ENCODE results near the gene LIPA. TPM values are rescaled to one million over a fixed set of nuclear protein-coding genes. Genes with fewer than 3 reads are reported as not detected.

The LIPA gene
- total RNA-seq, 2 donors from 2014 or later: 30.4 to 37.8 TPM

DNA sequence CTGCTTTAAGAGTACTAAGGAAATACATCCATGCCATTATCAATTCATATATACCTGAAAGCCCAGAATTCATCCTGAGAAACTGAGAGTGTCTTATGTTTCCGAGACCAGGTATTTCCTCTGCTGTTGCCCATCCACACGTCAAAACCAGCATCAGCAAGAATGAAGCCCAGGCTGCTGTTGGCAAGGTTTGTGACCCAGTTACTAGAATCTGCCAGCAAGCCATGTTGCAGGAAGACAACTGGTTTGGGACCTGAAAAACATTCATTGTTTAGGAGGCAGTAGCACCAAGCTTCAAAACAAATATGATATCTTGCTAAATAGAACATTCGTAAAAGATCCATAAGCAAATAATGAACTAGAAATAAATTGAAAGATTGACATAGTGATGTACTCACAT lies 23.4 kb downstream of the LIPA start:
- no peaks in the 10 kb centered on the region for H3K27me3 ChIP-seq
- TF ChIP-seq, protein P1, sequence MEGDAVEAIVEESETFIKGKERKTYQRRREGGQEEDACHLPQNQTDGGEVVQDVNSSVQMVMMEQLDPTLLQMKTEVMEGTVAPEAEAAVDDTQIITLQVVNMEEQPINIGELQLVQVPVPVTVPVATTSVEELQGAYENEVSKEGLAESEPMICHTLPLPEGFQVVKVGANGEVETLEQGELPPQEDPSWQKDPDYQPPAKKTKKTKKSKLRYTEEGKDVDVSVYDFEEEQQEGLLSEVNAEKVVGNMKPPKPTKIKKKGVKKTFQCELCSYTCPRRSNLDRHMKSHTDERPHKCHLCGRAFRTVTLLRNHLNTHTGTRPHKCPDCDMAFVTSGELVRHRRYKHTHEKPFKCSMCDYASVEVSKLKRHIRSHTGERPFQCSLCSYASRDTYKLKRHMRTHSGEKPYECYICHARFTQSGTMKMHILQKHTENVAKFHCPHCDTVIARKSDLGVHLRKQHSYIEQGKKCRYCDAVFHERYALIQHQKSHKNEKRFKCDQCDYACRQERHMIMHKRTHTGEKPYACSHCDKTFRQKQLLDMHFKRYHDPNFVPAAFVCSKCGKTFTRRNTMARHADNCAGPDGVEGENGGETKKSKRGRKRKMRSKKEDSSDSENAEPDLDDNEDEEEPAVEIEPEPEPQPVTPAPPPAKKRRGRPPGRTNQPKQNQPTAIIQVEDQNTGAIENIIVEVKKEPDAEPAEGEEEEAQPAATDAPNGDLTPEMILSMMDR (IDR thresholded peaks at IDR 0.05): no peak
- H3K27ac ChIP-seq: no peak overlapping the region
- no peak overlapping the region for H3K9ac ChIP-seq (ENCODE audit: low read depth in 2 of 2, low read length in 2 of 2)
- no peaks in the 10 kb centered on the region for H3K4me1 ChIP-seq
- no peaks in the 10 kb centered on the region for H3K36me3 ChIP-seq
- intact Hi-C loops (cut with DNase I): no loop called here
- no peak overlapping the region for H3K4me3 ChIP-seq
- DNase-seq: no peak
- no peaks in the 10 kb centered on the region for H3K9me3 ChIP-seq

GRCh38 chr10:89226891-89227290 lies 24.7 kb downstream of the LIPA start:
- no peaks in the 10 kb centered on the region for H3K4me1 ChIP-seq
- no peak overlapping the region for H3K27ac ChIP-seq
- no peak for DNase-seq
- H3K4me3 ChIP-seq: no peak overlapping the region
- no peaks in the 10 kb centered on the region for H3K9me3 ChIP-seq
- TF ChIP-seq, protein P1 (IDR thresholded peaks at IDR 0.05): no peak
- H3K27me3 ChIP-seq: no peaks in the 10 kb centered on the region
- H3K36me3 ChIP-seq: no peaks in the 10 kb centered on the region
- H3K9ac ChIP-seq (ENCODE audit: low read depth in 2 of 2, low read length in 2 of 2): no peak overlapping the region
- intact Hi-C loops (cut with DNase I): no loop called here

DNA sequence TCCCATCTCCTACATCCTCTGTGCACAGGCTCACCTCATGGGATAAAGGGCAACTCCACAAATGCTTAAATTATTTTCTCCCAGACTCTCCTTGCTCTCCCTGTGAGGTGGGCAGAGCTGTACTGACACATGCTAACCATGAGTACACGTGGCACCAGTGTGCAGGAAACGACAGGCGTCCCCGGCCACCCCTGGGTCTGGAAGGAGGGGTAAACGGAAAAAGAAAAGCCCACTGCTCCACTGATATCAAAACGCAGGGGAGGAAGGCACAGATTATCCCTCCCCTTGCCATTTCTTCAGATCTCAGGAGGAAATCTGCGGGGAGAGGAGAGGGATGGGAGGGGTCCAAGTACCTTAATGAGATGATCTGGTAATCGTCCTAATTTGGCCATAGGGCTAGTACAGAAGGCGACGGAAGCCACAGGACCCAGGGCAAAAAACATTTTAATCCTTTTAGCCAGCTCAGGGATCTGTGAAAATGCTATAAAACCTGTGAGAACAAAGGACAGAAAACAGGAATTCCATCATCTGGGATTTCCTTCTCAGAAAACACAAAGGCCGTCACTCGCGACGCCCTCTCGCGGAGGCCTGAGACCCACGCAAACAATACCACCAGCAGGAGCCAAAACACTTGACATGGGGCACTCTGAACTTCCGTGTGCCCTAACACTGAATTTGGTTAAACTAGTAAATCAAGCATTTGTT lies 26.7 kb downstream of the LIPA start:
- TF ChIP-seq, protein P1 (IDR thresholded peaks at IDR 0.05): no peak
- Histone ChIP-seq H3K27ac (no peak overlapping the region), H3K36me3 (no peaks in the 10 kb centered on the region), H3K9me3 (no peaks in the 10 kb centered on the region), H3K4me3 (no peak overlapping the region), H3K4me1 (no peaks in the 10 kb centered on the region), H3K9ac (ENCODE audit: low read depth in 2 of 2, low read length in 2 of 2) (no peak overlapping the region), H3K27me3 (no peaks in the 10 kb centered on the region)
- intact Hi-C loops (cut with DNase I): no loop called here
- DNase-seq: no peak

DNA sequence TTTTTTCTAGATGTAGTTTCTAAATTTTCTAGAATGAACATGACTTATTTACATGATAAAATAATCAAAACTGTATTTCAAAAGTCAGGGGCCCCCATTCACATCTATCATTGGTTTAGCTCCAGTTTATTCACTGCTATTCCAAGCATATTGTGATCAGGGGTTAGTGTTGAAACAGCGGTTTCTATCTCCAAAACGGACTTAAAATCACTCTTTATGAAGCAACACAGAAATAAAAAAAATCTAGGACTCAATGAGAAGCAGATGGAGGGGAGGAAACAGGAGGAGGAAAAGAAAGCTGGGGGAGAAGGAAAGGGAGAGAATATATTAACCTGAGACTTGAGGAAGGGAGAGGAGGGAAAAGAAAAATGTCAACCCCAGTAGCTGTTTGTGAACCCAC lies 29.7 kb downstream of the LIPA start:
- Histone ChIP-seq H3K36me3 (no peaks in the 10 kb centered on the region), H3K27me3 (no peaks in the 10 kb centered on the region), H3K4me3 (no peak overlapping the region), H3K27ac (no peak overlapping the region), H3K9ac (ENCODE audit: low read depth in 2 of 2, low read length in 2 of 2) (no peak overlapping the region), H3K9me3 (no peaks in the 10 kb centered on the region), H3K4me1 (no peaks in the 10 kb centered on the region)
- TF ChIP-seq, protein P1 (IDR thresholded peaks at IDR 0.05): no peak
- intact Hi-C loops (cut with DNase I): no loop called here
- DNase-seq: no peak

- DNase-seq: no peak
- intact Hi-C loops (cut with DNase I): loop anchor here (10.0 kb wide), 1 partner anchor 375 kb away; no protein-coding TSS in a partner anchor
- H3K27ac ChIP-seq: no peak overlapping the region
- no peaks in the 10 kb centered on the region for H3K27me3 ChIP-seq
- H3K9ac ChIP-seq (ENCODE audit: low read depth in 2 of 2, low read length in 2 of 2): no peak overlapping the region
- no peak overlapping the region for H3K4me3 ChIP-seq
- no peaks in the 10 kb centered on the region for H3K36me3 ChIP-seq
- no peaks in the 10 kb centered on the region for H3K9me3 ChIP-seq
- H3K4me1 ChIP-seq: no peaks in the 10 kb centered on the region
- TF ChIP-seq, protein P1 (IDR thresholded peaks at IDR 0.05): no peak
Measured at GRCh38 chr10:89219513-89220218, 31.9 kb downstream of the LIPA start.
